ENCODE data around the gene TAF3.
"Not testable (repeated sequence)": the region's sequence is repeated elsewhere in the genome, so short reads cannot be mapped to it uniquely, and the experiment has no call there.

The TAF3 gene, protein sequence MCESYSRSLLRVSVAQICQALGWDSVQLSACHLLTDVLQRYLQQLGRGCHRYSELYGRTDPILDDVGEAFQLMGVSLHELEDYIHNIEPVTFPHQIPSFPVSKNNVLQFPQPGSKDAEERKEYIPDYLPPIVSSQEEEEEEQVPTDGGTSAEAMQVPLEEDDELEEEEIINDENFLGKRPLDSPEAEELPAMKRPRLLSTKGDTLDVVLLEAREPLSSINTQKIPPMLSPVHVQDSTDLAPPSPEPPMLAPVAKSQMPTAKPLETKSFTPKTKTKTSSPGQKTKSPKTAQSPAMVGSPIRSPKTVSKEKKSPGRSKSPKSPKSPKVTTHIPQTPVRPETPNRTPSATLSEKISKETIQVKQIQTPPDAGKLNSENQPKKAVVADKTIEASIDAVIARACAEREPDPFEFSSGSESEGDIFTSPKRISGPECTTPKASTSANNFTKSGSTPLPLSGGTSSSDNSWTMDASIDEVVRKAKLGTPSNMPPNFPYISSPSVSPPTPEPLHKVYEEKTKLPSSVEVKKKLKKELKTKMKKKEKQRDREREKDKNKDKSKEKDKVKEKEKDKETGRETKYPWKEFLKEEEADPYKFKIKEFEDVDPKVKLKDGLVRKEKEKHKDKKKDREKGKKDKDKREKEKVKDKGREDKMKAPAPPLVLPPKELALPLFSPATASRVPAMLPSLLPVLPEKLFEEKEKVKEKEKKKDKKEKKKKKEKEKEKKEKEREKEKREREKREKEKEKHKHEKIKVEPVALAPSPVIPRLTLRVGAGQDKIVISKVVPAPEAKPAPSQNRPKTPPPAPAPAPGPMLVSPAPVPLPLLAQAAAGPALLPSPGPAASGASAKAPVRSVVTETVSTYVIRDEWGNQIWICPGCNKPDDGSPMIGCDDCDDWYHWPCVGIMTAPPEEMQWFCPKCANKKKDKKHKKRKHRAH

DNA sequence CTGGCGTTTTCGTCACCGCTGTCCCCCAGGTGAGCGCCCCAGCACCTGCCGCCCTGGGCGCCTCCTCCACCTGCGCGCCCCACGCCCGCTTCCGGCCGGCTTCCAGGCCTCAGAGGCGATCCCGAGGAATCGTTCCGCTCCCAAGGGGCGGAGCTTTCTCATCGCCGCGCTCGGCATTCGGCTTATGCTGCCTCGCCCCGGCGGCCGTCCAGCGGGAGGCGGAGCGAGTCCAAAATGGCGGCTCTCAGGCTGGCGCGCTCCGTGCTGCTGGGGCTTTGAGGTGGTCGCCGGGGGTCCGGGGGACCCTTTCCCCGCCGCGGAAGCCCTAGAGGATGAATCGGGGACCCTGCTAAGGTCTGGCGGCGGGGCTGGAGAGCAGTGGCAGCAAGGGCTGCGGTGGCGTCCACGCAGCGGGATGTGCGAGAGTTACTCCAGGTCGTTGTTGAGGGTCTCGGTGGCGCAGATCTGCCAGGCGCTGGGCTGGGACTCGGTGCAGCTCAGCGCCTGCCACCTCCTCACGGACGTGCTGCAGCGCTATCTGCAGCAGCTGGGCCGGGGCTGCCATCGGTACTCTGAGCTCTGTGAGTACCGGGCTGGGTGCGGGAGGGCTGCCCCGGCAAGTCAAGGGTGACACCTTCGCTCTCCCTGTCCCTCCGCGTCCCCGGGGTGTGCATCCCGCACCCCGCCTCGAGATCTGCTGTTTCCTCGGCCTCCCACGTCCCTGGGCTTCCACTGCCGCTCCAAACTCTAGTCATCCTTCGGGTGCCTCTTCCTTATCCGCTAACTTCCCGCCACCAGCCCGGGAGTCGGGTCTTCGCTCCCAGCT is at the start of gene TAF3:
Gene TAF3, plus strand, starts transcription at position 211 of the 826 bp plus-strand sequence. Its CDS starts 205 bp downstream, at position 416.
- DNase-seq = peak; percentile 94

DNA sequence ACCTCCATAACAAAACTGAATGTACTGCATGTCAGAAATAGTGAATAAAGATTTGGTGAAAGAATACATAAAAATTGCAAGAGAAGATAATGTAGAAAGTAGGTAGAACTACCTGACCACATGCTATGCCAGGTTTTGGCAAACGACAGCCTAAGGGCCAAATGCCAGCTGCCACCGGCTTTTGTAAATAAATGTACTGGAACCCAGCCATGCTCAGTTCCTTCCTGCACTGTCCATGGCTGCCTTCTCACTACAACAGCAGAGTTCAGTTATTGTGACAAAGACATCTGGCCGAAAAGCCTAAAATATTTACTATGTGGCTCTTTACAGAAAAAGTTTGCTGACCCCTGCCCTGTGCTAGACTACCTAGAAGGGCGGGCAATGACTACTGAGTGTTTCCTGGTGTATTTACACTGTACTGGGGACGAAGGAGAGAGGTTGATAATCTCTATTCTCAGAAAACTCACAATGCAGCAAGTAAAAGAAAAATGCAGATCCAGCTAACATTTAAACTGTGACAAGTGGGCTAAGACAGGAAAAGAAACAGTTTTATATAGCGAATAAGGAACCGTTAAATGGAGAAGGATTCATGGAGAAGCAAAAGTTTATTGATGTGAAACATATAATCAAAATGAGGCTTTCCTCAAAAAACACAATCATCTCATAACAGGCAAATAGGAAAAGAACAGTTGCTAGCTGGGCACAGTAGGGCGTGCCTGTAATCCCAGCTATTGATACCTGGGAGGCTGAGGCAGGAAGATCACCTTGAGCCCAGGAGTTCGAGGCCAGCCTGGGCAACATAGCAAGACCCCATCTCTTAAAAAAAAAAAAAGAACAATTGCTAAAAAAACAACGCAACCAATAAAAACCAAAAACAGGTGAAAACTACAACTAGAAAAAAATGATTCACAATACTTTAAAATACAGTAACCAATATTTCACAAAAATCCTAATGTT is 44.2 kb upstream of the TAF3 start:
- DNase-seq = no peak

DNA sequence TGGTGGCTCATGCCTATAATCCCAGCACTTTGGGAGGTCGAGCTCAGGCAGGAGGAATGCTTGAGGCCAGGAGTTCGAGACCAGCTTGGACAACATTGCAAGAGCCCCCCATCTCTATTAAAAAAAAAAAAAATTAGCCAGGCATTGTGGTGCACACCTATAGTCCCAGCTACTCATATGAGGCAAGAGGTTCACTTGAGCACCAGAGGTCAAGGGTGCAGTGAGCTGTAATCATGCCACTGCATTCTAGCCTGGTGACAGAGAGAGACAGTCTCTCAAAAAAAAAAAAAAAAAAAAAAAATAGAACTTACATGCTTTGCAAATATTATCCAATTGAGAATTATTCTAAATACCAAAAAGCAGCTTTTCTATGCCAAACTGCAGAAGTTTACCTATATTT is 41.5 kb upstream of the TAF3 start:
- DNase-seq = no peak

DNA sequence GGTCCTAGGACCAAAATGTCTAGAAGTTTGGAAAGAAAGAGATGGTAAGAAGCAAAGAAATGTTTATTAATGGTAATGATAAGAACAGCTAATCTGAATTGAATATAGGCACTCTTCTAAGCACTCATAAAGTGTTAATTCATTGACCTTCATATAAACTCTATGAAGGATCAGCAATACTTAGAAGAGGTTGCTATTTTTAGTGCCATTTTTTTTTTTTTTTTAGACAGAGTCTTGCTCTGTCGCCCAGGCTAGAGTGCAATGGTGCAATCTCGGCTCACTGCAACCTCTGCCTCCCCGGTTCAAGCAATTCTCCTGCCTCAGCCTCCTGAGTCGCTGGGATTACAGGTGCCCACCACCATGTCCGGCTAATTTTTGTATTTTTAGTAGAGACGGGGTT is 36.1 kb upstream of the TAF3 start:
- not testable (repeated sequence) for DNase-seq

DNA sequence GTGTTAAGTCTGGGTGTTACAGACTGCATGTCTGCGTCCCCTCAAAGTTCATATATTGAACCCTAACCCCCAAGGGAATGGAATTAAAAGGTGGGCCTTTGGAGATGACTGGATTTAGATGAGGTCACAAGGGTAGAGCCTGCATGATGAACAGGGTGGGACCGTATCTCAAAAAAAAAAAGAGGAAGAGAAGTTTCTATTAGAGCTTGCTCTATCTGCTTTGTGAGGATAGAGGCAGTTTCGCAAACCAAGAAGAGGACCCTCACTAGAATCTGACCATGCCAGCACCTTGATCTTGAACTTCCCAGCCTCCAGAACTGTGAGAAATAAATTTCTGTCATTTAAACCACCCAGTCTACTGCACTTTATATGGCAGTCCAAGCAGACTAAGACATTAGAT is 31.9 kb upstream of the TAF3 start:
- no peak for DNase-seq

DNA sequence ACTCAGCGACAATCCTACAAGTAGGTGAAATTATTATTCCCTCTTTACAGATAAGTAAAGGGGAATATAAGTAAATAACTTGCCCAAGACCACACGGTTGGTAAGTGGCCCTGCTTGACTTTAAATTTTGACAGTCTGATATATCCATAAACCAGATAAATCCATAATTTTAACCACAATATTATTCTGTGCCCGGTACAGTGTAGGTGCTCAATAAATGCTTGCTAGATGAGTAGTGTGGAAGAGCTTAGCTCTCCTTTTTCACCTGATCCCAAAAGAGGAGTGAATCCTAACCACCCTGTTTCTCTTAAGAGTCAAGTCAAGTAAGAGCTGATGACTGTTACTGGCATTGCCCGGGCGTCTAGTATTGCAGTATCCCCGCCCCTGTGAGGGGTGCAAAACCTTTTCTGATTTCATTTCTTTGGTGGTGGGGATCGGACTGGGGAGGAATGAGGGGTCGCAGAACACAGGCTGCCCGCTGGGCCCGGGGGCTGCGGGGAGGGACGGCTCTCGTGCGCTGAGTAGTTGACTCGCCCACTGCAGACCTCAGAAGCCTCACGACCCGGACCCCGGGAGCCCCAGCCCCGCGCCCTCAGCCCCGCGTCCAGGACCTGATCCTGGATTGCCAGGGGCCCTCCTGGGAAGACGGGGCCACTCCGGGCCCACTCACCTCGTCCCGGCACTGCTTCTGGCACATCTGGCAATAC is 31.0 kb upstream of the TAF3 start:
- DNase-seq = no peak

DNA sequence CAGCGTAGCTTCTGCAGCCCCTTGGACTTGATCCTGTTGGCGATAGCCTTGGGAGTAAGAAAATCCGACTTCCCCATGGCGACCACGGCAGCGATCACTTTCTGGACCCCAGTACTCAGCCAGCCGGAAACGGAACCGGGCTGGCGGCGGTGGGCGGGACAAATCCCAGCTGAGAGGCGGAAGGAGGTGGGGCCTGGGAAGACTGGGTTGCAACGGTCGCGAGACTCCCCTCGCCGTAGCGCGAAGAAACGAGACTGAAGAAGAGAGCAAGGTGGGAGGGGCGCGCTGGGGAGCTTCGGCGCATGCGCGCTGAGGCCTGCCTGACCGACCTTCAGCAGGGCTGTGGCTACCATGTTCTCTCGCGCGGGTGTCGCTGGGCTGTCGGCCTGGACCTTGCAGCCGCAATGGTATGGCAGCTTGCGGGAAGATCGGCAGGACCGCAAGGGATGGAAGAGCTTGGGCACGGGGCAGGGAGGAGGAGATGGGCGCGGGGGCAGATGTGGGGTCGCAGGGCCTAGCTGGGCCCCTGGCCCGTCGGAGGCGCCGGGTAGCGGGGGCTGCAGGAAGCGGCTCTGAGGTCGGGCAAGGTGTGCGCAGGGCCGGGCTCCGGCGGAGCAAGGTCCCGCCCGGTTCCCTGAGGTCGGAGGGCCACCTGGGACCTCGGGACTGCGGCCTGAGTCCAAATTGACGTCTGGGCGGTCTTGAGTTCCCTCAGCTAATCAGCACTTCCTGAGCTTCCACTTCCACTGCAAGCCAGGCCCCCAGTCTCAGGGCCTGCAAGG is 30.3 kb upstream of the TAF3 start, which contains the start of the genes ATP5F1C and KIN:
Gene ATP5F1C, plus strand, starts transcription at position 321 of the 782 bp plus-strand sequence. Its CDS starts 31 bp downstream, at position 352.
Gene KIN, minus strand, starts transcription at position 137 of the 782 bp plus-strand sequence. Its CDS starts 60 bp downstream, at position 77.
- peak; percentile 98 for DNase-seq

DNA sequence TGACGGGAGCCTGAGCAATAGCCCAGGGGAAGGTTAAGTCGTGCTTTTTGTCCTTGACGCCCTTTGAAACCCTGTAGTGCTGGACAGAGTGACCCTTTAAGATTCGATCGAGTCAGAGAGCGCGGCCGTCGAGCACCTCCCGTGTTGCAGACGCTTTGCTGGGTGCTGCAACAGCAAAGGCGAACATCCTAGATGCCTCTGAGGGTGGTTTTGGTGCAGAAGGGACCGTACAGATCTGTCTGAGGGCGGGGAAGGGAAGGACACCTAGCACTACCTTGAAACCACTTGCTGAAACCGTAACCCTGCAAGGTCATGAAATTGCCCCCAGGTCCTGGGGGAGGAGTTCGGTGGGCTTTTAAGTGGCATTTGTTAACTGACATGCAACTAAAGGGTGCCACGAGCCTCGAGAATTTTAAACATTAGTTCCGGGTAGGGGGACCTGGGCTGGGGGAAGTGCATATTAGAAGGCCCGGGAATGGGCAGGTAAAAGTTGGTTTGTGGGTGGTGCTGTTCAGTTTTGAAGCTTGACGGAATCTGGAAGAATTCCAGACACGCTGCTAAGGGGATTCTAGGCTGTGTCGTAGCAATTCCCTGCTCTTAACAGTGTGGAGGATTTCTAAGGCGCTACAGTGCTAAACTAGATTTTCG is 29.5 kb upstream of the TAF3 start:
- DNase-seq = no peak

DNA sequence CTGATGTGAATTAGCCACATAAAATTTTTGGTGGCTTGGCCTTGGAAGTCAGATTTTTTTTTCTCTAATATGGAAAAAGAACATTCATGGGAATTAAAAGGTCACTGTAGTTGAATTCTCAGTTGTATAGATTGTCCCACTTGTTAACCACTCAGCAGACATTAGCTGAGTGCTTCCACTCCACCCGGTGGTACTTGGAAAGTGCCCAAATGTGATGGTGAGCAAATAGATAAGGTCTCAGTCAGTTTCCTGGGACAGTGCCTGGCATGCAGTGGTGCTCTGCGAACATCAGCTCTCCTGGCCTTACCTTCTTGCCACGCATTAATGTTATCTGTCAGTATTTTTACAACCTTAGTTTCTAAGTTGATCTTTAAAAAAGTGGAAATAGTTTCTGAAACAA is 28.9 kb upstream of the TAF3 start:
- DNase-seq = no peak

DNA sequence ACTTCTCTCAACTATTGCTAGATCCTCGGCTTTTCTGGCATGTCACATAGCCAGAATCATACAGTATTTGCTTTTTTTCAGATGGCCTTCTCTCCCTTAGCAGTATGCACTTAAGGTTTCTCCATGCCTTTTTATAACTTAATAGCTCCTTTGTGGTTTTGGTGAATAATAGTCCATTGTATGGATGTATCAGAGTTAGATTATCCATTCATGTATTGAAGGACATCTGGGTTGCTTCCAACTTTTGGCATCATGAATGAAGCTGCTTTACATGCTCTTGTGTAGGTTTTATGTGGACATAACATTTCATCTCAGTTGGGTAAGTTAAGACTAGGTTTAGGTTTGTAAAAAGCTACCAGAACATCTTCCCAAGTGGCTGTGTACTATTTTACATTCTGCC is 25.8 kb upstream of the TAF3 start:
- DNase-seq = no peak

DNA sequence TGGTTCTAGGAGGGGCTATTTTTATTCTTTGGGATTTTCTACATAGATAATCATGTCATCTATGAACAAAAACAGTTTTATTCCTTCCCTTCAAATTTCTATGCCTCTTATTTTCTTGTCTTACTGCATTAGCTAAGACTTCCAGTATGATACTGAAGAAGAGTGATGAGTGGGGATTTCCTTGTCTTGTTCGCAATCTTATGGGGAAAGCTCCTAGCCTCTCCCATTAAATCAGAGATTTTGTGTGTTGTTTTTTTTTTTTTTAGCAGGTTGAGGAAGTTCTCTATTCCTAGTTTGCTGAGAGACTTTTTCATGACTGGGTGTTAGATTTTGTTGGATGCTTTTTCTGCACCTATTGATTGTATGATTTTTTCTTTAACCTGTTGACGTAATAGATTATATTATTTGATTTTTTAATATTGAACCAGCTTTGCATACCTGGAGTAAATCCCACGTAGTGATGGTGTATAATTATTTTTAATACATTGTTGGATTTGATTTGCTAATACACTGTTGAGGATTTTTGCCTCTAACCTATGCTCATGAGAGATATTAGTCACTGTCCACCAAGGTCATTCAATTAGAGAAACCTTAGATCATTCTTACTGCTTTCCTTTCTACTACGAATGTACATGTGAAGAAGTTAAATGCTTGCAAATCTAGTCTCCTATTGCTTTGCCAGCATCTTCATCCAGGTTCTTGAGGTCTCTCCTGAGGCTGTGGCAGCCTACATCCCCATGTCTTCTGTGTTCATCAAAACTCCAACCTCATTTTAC is 23.9 kb upstream of the TAF3 start:
- no peak for DNase-seq

DNA sequence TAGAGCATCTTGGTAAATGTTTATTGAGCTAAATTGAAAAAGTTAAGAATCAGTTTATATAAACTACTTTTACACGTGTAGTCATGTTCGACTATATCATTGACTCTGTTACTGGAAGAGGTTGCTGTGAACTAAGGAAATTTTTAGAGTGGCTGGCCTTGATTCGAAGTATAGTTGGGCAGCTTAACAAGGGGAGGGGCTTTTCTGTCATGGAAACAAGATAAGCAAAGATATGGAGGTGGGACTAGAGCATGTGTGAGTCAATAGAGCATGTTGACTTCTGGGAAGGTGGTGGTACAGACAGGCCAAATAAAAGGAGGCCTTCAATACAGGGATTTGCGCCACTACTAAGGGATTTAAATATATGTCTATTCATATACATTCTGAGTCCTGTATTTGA is 22.7 kb upstream of the TAF3 start:
- DNase-seq = no peak

DNA sequence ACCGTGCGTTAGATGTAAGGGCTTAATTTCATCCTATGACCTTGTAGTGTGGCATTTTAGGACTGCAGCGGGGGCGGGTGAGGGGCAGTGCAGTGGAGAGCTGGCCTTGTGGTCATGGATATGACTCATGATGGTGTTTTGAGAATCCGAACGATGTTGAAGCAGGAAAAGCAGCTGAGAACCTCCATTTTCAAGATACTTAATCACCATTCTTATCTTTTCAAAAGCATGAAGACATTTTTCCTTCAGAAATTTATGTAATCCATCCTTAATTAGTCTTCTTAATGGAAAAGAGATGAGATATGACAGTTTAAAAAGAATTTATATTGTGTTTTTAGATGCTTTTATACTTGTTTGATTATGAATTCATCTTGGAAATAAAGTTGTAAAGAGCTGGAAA is 20.7 kb upstream of the TAF3 start:
- DNase-seq = no peak

DNA sequence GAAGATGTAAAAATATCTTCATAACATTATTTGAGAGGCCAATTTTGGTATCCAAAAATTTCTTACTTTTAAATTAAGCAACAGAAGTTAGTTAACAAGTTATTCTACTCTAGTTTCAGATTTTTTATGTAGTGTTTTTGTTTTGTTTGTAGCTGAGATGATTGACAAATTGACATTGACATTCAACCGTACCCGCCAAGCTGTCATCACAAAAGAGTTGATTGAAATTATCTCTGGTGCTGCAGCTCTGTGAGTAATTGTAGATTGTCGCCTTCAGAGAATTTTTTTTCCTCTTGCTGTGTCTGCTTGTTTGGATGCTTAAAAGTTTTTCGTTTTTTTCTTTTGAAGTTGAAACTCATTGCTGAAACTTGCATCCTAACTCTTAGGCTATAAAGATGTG is 15.7 kb upstream of the TAF3 start:
- DNase-seq = no peak

DNA sequence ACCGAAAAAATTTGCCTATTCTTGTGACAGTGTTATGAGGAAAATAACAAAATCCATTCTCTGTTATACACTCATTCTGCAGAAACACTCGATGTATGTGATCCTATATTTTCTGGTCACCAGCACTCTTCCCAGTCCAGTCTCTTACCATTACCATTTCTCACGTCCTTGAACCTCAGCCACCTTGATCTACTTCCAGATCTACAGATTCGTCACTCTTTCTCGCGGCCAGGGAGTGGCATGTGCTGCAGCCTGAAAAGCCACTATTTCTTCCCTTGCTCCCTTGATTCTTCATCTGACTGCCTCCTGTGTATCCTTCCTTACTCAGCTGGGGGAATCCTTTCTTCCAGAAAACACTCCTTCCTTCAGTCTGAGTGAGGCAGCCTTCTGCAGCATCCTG is 14.1 kb upstream of the TAF3 start:
- no peak for DNase-seq

DNA sequence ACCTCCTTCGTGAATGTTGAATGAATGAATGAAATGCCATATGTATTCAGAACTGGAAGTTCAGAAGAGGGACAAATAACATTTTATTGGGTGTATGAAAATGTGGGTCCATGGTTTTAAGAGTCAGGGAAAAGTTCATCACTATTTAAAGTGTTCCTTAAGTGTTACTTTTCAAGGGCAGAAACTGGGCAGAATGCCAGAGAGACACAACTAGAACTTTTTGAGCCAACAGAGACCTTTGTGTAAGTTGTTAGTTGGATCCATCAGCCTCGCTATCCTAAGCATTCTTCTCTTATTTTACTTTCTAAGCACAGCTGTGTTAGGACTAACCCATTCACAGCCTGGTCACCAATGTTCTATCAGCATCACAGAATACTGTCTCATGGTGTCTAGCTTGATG is 13.6 kb upstream of the TAF3 start:
- DNase-seq = no peak

DNA sequence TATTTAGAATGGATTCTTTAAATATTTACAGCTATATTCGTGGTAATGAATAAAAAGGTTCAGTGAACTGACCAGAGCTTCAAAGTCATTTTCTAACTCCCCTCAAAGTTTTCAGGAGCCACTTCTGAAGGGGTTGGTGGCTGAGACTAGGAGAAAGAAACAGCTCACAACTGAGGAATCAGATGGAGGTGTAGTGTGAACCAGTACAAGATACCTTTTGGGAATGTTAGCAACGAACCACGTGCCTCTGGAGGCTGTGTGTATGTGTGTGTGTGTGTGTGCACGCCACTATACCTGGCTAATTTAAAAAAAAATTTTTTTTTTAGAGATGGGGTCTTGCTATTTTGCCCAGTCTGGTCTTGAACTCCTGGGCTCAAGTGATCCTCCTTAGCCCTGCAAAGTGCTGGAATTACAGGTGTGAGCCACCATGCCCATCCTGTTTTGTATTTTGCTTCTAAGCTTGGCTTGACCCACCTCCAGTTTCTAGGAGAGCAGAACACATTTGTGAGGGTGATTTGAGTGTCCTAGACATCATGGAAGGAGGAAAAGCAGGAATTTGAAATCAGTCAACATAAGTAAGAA is 9.5 kb upstream of the TAF3 start:
- no peak for DNase-seq

DNA sequence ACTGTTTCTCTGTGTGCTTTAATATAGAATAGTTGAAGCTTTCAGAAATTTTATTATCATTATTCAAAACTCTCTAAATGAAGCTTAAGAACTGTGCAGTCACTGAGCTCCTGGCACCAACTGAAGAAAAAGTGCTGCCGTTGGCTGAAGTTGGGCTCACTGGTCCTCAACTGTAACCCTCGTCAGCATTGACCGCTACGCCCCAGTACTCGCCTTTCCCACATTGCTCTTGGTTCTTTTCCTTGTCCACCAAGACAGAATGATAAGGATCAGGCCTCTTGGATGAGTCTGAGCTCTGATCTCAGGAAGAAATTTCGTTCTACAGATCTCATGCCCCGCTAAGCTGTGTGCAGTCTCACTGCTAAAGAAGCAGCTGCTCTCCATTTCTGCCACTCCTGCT is 7.9 kb upstream of the TAF3 start:
- DNase-seq = no peak
